Activated CD8-positive, alpha-beta memory T cell treated with anti-CD3 and anti-CD28 coated beads, Interleukin-2, amount 50 U/mL, for 48 hours (primary cell): ENCODE data around the gene B9D2.

ENCODE experiments used
- DNase-seq: peaks from one replicate; pipeline ENCODE4 v3.0.0-alpha.2; 2020

B9D2 gene

DNA sequence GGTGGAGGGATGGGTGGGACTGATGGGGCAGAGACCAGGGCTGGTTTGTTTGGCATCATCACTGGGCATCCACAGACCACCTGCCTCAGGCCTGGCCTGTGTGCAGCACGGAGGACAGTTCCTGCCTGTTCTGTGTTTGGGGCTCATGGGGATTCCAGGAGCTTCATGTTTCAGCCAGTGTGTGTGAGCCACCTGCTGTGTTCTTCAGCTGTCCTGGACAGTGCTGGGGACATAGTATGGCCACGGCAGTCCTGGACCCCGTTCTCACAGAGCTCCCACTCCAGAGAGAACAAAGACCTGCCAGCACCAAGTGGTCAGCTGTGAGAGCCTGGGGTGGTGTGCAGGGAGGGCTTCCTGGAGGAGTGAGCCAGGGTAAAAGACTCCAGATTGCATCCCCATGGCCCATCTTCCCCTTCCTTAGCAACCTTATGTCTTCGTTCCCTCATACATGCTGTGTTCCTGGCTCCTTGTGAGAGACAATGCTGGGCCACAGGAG, 55.9 kb downstream of the B9D2 start:
- no peak for DNase-seq

DNA sequence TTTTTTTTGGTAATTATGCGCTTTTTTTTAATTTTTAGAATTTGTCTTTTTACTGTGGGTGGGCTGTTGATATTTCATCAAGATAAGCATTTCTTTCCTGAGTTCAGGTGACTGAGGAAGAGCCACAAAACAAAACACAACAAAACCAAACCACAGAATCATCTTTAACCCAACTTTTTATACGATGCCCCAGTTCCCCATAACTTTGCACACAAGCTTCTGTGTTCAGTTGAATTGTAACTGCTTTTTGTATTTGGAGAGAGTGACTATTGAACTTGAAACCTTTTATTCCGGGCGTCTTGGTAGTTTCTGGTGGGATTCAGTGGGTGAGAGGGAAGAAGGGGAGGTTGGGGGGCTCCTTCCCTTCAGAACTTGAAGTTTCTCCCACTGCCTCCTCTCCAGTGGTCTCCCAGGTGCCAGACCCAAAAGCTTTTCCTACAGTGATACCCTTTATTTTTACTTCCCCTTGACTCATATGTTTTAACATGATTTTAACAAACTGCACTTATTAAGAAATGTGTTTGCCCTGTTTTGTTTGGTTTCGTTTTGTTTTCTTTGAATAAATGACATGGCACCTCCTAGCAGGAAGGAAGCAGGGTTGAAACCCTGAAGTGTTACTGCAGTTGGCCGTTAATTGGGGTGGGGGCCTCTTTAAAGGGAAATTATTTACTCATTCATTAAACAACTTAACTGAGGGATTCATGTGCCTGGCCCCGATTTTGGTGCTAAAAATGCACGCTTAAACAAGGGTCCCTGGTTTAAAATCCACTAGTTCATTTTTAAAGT, 56.7 kb downstream of the B9D2 start:
- no peak for DNase-seq

DNA sequence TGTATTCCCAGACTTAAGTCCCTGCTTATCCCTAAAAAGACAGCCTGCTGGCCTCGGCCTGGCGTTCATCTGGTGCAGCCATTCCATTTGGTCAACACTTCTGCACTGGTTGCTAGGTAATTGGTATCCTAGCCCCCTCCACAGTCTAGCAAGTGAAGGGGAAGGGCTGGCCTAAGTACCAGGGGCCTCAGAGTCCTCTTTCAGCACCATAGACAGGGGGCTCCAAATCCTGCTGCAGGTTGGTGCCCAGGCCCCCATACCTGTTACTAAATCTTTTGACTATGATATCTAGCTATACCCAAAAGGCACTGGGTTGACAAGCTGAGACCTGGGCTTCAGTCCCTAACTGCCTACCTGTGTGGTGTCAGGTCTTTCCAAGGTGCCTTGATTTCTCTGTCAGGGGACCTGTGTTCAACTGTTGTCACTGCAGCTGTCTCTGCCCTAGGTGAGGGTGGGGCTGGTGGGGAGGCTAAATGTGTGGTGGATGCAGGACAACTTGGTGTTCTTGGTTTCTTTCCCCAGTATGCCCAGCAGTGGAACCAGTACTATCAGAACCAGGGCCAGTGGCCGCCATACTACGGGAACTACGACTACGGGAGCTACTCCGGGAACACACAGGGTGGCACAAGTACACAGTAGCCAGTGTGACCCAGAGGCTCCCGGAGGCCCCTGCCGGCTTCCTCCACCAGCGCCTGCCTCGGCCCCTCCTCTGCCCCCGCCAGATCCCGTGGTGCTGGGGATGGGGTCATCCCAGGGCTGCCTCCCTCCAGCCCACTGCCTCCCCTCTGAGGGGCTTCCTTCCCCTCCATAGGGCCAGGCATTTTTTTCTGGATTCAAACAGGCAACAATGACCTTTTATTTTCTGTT, 57.8 kb downstream of the B9D2 start:
- DNase-seq = no peak

DNA sequence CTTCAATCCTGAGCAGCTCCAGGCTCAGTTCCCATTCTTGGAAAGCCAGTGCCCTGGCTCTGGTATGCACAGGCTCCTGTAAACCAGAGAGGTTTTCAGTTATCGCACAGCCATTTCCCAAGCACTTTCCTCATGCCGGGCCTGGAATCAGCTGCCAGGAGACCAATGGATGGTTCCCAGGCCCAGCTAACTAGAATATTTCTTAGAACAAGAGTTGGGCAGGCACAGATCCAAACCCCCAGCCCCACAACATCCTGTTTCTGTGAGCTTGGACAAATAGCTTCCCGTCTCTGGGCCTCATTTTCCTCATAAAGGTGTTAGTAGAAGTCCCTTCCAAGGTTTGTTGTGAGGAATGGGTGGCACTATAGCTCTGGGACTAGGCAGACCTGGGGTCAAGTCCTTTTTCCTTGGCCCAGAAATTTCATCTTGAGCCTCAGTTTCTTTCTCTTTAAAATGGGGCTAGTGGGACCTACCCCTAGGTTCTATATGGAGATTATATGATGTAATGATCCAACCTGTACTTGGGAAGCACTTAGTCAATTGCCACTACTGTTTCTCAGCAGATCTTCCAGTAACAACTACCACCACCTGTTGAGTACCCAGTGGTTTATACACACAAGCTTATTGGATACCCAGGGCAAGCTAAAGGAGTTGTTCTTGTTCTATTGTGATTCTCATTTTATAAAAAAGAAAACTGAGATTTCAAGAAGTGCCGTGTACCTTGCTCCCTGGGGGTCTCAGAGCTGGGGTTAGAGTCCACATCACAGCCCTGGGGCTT, 59.1 kb downstream of the B9D2 start:
- no peak for DNase-seq
